Activated naive CD8-positive, alpha-beta T cell (primary cell): ENCODE data around the gene CELF2.

ENCODE experiments used
- H3K27ac Mint-ChIP-seq: one replicate; pipeline ENCODE4 v1.8.0; 2021; ENCODE audit warnings: mixed read lengths
- H3K27me3 Mint-ChIP-seq: one replicate; pipeline ENCODE4 v1.8.0; 2021; ENCODE audit warnings: mixed read lengths
- H3K36me3 Mint-ChIP-seq: one replicate; pipeline ENCODE4 v1.8.0; 2021; ENCODE audit warnings: mixed read lengths
- H3K4me1 Mint-ChIP-seq: one replicate; pipeline ENCODE4 v1.8.0; 2021; ENCODE audit warnings: low read depth, mixed read lengths
- H3K4me3 Mint-ChIP-seq: one replicate; pipeline ENCODE4 v1.8.0; 2021; ENCODE audit warnings: mild to moderate bottlenecking, mixed read lengths
- H3K9me3 Mint-ChIP-seq: one replicate; pipeline ENCODE4 v1.8.0; 2021; ENCODE audit warnings: low read depth, mixed read lengths

Gene CELF2

GRCh38 chr10:11017570-11018431 lies at the start of gene CELF2:
TSS of gene CELF2 (plus strand) at chr10:11017872. CDS start at chr10:11018090, 218 bp downstream.
- Mint-ChIP-seq H3K27ac (peak within 1 kb of the TSS; percentile 51), H3K4me3 (peak within 1 kb of the TSS; percentile 83), H3K36me3 (no peaks in the 10 kb centered on the region), H3K4me1 (peaks cover 11% of the 10 kb centered on the region), H3K9me3 (no peaks in the 10 kb centered on the region), H3K27me3 (peaks cover 54% of the 10 kb centered on the region)

- no peak overlapping the region for H3K4me3 Mint-ChIP-seq
- H3K9me3 Mint-ChIP-seq: no peaks in the 10 kb centered on the region
- peaks cover 7% of the 10 kb centered on the region for H3K27me3 Mint-ChIP-seq
- no peak overlapping the region for H3K27ac Mint-ChIP-seq
- no peaks in the 10 kb centered on the region for H3K4me1 Mint-ChIP-seq
- no peaks in the 10 kb centered on the region for H3K36me3 Mint-ChIP-seq
Observed at GRCh38 chr10:10968257-10968588, 49.4 kb upstream of the CELF2 start.

DNA sequence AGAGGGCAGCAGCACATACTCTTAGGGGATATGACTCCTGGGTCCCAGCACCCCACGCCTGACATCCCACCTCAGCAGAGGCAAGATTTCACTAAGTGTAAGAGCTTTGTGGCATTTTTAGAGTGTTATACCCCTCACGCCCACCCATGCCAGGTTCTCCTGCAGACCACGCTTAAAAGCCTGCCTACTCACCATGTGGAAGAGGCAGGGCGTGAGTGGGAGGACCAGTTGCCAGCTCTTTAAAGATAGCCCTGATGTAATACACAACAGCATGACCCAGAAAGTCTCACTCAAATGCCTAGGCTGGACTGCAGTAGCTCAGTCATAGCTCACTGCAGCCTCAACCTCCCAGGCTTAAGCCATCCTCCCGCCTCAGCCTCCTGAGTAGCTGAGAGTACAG lies 44.4 kb upstream of the CELF2 start:
- H3K36me3 Mint-ChIP-seq: no peaks in the 10 kb centered on the region
- H3K9me3 Mint-ChIP-seq: no peaks in the 10 kb centered on the region
- H3K27me3 Mint-ChIP-seq: peaks cover 6% of the 10 kb centered on the region
- no peak overlapping the region for H3K27ac Mint-ChIP-seq
- H3K4me3 Mint-ChIP-seq: no peak overlapping the region
- H3K4me1 Mint-ChIP-seq: no peaks in the 10 kb centered on the region

GRCh38 chr10:10975647-10976046 lies 42.0 kb upstream of the CELF2 start:
- H3K4me1 Mint-ChIP-seq: peaks cover 2% of the 10 kb centered on the region
- H3K36me3 Mint-ChIP-seq: no peaks in the 10 kb centered on the region
- H3K9me3 Mint-ChIP-seq: no peaks in the 10 kb centered on the region
- H3K27ac Mint-ChIP-seq: no peak overlapping the region
- H3K4me3 Mint-ChIP-seq: no peak overlapping the region
- peaks cover 8% of the 10 kb centered on the region for H3K27me3 Mint-ChIP-seq

GRCh38 chr10:10976652-10977051 lies 41.0 kb upstream of the CELF2 start:
- H3K4me1 Mint-ChIP-seq: peaks cover 2% of the 10 kb centered on the region
- H3K4me3 Mint-ChIP-seq: no peak overlapping the region
- H3K27me3 Mint-ChIP-seq: peaks cover 4% of the 10 kb centered on the region
- H3K27ac Mint-ChIP-seq: no peak overlapping the region
- no peaks in the 10 kb centered on the region for H3K36me3 Mint-ChIP-seq
- no peaks in the 10 kb centered on the region for H3K9me3 Mint-ChIP-seq

GRCh38 chr10:10977226-10977956 lies 40.3 kb upstream of the CELF2 start:
- H3K4me3 Mint-ChIP-seq: no peak overlapping the region
- peaks cover 4% of the 10 kb centered on the region for H3K27me3 Mint-ChIP-seq
- H3K4me1 Mint-ChIP-seq: peaks cover 2% of the 10 kb centered on the region
- no peaks in the 10 kb centered on the region for H3K36me3 Mint-ChIP-seq
- H3K27ac Mint-ChIP-seq: no peak overlapping the region
- H3K9me3 Mint-ChIP-seq: no peaks in the 10 kb centered on the region

DNA sequence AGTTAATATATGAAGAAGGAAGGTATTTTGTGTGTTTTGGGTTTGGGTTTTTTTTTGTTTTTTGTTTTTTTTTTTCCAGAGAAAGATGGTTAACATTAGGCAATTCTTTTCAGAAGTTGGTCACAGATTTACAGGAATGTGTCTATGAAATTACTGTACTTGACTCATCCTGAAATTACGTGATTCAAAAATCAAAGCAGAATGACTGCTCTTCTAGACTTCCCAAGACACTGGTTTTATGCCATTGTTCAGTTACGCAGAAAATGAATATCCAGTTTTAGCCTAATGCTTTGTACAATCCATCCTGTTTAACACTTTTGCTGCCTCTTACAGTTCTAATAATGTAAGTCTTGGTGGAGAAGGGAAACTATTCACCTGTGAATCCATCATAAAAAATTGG lies 39.7 kb upstream of the CELF2 start:
- H3K4me1 Mint-ChIP-seq: peaks cover 2% of the 10 kb centered on the region
- H3K27ac Mint-ChIP-seq: no peak overlapping the region
- H3K9me3 Mint-ChIP-seq: no peaks in the 10 kb centered on the region
- no peaks in the 10 kb centered on the region for H3K36me3 Mint-ChIP-seq
- H3K27me3 Mint-ChIP-seq: peaks cover 4% of the 10 kb centered on the region
- no peak overlapping the region for H3K4me3 Mint-ChIP-seq

DNA sequence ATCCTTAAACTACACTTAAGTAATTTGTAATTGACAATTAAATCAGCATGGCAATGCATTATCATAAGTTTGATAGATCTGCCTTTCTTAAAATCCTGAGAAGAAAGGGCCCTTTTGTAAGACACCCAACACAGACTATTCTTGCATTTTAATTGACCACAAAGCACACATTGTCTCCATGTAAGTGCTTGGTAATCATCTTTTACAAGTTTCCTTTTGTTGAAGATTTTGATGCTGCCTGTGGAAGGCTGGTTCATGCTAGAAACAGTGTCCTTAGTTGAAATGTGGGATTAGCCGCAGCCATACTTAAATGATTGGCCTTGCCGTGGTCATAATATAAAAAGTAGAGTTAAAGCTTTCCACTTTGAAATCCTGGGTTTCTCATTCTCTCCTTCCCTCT lies 32.3 kb upstream of the CELF2 start:
- Mint-ChIP-seq H3K27ac (no peak overlapping the region), H3K27me3 (peaks cover 9% of the 10 kb centered on the region), H3K36me3 (peaks cover 3% of the 10 kb centered on the region), H3K4me3 (no peak overlapping the region), H3K4me1 (no peaks in the 10 kb centered on the region), H3K9me3 (no peaks in the 10 kb centered on the region)

GRCh38 chr10:10986606-10987005 lies 31.1 kb upstream of the CELF2 start:
- peaks cover 3% of the 10 kb centered on the region for H3K36me3 Mint-ChIP-seq

GRCh38 chr10:10987111-10987510 lies 30.6 kb upstream of the CELF2 start:
- no peak overlapping the region for H3K4me3 Mint-ChIP-seq
- peaks cover 3% of the 10 kb centered on the region for H3K36me3 Mint-ChIP-seq
- H3K27me3 Mint-ChIP-seq: peaks cover 9% of the 10 kb centered on the region
- no peaks in the 10 kb centered on the region for H3K9me3 Mint-ChIP-seq
- H3K27ac Mint-ChIP-seq: no peak overlapping the region
- no peaks in the 10 kb centered on the region for H3K4me1 Mint-ChIP-seq

More at GRCh38 chr10:10986606-10987005, 31.1 kb upstream of the CELF2 start:
- Mint-ChIP-seq H3K4me3 (no peak overlapping the region), H3K27me3 (peaks cover 9% of the 10 kb centered on the region), H3K27ac (no peak overlapping the region), H3K9me3 (no peaks in the 10 kb centered on the region), H3K4me1 (no peaks in the 10 kb centered on the region)

DNA sequence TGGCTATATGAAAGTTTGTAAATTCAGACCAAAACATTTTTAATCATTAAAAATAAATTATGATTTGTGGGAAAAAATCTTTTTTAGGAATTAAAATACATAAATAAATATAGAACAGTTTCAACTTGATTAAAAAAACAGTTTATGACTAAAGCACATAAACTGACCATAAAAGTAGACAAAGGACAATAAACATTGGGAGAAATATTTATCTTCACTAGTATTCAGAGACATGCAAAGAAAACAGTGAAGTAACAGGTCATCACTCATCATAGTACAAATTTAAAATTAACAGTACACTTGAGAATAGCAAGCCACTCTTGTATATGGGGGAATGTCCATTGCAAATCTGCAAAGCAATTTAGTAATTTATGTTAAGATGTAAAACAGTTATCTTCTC lies 28.0 kb upstream of the CELF2 start:
- Mint-ChIP-seq H3K4me3 (no peak overlapping the region), H3K36me3 (peaks cover 5% of the 10 kb centered on the region), H3K27ac (no peak overlapping the region), H3K4me1 (no peaks in the 10 kb centered on the region), H3K27me3 (peaks cover 9% of the 10 kb centered on the region), H3K9me3 (no peaks in the 10 kb centered on the region)

DNA sequence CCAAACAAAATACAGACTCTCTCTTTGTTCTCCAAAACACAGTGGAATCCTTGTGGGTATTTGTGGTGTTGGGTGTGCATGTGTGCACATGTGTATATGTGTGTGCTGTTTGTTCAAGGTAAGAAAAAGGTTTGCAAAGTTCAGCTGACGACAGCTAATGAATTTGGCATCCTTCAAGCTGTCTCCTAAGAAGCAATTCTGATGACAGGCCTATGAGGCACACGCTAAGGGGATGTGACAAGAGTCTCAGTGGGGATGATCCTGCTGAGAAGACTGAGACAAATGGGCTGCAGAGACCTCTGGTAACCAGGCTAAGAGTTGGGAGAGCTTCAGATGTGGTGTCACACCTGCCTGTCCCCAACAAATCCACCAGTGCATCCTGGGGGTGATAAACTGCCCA lies 26.5 kb upstream of the CELF2 start:
- Mint-ChIP-seq H3K36me3 (peaks cover 5% of the 10 kb centered on the region), H3K27ac (no peak overlapping the region), H3K4me3 (no peak overlapping the region), H3K27me3 (peaks cover 9% of the 10 kb centered on the region), H3K9me3 (no peaks in the 10 kb centered on the region), H3K4me1 (no peaks in the 10 kb centered on the region)

GRCh38 chr10:10992072-10992471 lies 25.6 kb upstream of the CELF2 start:
- H3K27me3 Mint-ChIP-seq: peaks cover 8% of the 10 kb centered on the region
- no peak overlapping the region for H3K4me3 Mint-ChIP-seq
- H3K9me3 Mint-ChIP-seq: no peaks in the 10 kb centered on the region
- H3K4me1 Mint-ChIP-seq: no peaks in the 10 kb centered on the region
- peaks cover 8% of the 10 kb centered on the region for H3K36me3 Mint-ChIP-seq
- no peak overlapping the region for H3K27ac Mint-ChIP-seq

GRCh38 chr10:10992961-10993714 lies 24.5 kb upstream of the CELF2 start:
- Mint-ChIP-seq H3K36me3 (peaks cover 11% of the 10 kb centered on the region), H3K27me3 (peaks cover 5% of the 10 kb centered on the region)

GRCh38 chr10:10993785-10994184 lies 23.9 kb upstream of the CELF2 start:
- no peak overlapping the region for H3K27ac Mint-ChIP-seq
- peaks cover 5% of the 10 kb centered on the region for H3K9me3 Mint-ChIP-seq
- H3K4me1 Mint-ChIP-seq: no peaks in the 10 kb centered on the region
- H3K36me3 Mint-ChIP-seq: peaks cover 11% of the 10 kb centered on the region
- H3K27me3 Mint-ChIP-seq: peaks cover 5% of the 10 kb centered on the region
- H3K4me3 Mint-ChIP-seq: no peak overlapping the region

More at GRCh38 chr10:10992961-10993714, 24.5 kb upstream of the CELF2 start:
- Mint-ChIP-seq H3K4me1 (no peaks in the 10 kb centered on the region), H3K27ac (no peak overlapping the region), H3K9me3 (peaks cover 5% of the 10 kb centered on the region), H3K4me3 (no peak overlapping the region)
